Stimulated activated CD8-positive, alpha-beta memory T cell treated with anti-CD3 and anti-CD28 coated beads, Interleukin-12 subunit alpha, Interleukin-12 subunit beta, amount 100 ng/mL, for 24 hours (primary cell): ENCODE measurements around the gene HSF5.
"Not testable (repeated sequence)": the region's sequence is repeated elsewhere in the genome, so short reads cannot be mapped to it uniquely, and the experiment has no call there.

Source experiments
- DNase-seq: peaks from one replicate; pipeline ENCODE4 v3.0.0-alpha.2; 2020; ENCODE audit errors: extremely low read depth

Gene HSF5

DNA sequence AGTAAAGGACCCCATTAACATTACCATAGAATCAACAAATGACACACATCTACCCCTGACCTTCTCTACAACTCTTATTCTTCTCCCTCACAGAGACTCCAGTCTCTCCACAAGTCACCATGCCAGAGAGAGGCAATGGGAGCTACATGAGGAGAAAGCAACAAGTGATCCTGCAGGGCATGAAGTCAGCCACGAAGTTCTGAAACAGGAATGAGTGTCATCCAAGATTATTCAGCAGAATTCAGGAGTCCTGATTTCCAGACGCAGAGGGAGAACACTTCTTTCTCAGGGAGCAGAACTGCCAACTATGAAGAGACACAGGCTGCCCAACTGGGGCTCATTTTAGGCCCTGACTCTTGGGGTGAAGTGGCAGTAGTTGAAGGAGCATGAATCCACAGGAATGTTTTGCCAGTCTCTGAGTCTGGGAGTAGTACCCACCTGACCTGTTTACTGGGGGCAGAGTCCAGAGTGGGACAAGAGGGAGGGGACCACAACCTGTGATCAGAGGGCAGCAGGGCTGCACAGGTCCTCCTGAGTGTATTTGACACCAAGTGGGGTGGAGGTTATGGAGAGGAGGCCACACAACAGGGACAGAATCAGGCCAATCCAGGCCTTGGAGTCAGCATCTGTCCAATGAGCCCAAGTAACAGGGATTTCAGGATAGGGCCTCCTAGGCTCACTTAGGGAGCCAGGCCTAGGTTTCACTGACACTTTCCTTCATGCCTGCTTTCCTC, 28.6 kb upstream of the HSF5 start:
- DNase-seq, result no peak

- no peak for DNase-seq
Measured at GRCh38 chr17:58515286-58515685, 27.1 kb upstream of the HSF5 start.

GRCh38 chr17:58514770-58515157, 26.6 kb upstream of the HSF5 start:
- no peak for DNase-seq

DNA sequence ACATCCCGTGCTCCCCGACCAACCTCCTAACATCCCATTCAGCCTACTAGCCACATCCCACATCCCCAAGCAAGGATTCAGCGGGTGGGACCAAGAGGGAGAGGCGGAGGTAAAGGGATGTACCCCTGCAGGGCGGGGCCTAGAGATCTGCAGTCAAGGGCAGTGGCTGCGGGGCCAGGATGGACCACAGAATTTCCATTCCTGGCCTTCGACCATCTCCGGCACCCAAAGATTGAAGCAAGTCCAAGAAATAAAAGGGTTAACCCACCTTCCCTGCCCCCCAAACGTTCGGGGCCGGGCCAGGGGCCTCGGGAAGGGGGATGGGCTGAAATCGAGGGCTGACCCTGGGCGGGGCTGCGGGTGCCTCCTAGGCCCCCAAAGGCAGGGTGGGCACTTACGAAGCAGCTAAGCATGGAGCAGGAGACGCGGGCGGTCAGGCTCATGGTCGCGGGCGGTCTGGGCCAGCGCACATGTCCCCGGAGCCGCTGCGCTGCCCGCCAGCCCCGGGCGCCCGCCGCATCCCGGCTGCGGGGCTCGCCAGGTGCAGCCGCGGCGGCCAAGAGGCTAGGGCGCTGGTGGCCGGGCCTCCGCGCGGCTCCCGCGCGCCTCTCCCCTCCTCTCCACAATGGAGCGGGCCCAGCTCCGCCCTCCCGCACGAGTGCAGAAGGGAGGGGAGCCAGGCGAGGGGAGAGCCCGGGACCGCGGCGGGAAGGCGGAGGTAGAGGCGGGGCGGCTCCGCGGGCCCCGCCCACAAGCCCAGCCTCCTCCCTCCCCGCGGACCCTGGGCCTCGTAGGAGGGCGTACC, 26.0 kb upstream of the HSF5 start, which contains the start of gene MTMR4:
MTMR4 (minus strand) TSS at position 674 of the 805 bp plus-strand sequence; CDS start at position 443, 231 bp downstream.
- DNase-seq, result peak; percentile 53

- no peak for DNase-seq
Measured at GRCh38 chr17:58513267-58513964, 25.2 kb upstream of the HSF5 start.

- DNase-seq, result no peak
Measured at GRCh38 chr17:58510075-58510474, 21.9 kb upstream of the HSF5 start.

- no peak for DNase-seq
Measured at GRCh38 chr17:58508341-58509067, 20.3 kb upstream of the HSF5 start.

GRCh38 chr17:58507123-58507634, 19.0 kb upstream of the HSF5 start:
- DNase-seq, result no peak

- DNase-seq, result no peak
Measured at GRCh38 chr17:58506354-58507080, 18.3 kb upstream of the HSF5 start.

- DNase-seq, result no peak
Measured at GRCh38 chr17:58504826-58505351, 16.7 kb upstream of the HSF5 start.

GRCh38 chr17:58503866-58504265, 15.7 kb upstream of the HSF5 start:
- no peak for DNase-seq

DNA sequence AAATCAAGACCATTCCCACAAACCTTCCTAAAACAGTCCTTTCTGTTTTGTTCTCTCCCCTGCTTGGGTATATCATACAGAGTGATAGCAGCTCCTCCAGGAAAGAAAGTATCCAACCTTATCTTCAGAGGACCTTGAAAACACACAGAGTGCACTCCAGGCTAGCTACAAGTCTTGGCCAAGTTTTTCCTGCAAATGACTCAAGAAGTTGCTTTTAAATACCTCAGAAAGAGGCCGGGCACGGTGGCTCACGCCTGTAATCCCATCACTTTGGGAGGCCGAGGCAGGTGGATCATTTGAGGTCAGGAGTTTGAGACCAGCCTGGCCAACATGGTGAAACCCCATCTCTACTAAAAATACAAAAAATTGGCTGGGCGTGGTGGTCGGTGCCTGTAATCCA, 14.9 kb upstream of the HSF5 start:
- DNase-seq, result not testable (repeated sequence)

DNA sequence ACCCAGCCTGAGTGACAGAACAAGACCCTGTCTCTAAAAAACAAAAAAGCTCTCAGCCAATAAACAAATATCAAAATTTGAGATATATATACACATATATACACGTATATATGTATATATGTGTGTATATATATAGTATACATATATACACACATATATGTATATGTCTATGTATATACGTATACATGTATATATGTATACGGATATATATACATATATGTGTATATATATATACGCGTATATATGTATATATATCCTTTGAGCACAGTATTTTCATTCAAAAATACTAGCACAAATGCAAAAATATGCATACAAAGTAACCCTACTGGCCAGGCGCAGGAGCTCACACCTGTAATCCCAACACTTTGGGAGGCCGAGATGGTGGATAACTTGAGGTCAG, 13.2 kb upstream of the HSF5 start:
- no peak for DNase-seq

- DNase-seq, result no peak
Measured at GRCh38 chr17:58498177-58498828, 10.1 kb upstream of the HSF5 start.

- DNase-seq, result no peak
Measured at GRCh38 chr17:58493506-58493905, 5.3 kb upstream of the HSF5 start.

- DNase-seq, result no peak
Measured at GRCh38 chr17:58492238-58493121, 4.3 kb upstream of the HSF5 start.

GRCh38 chr17:58491510-58492045, 3.4 kb upstream of the HSF5 start:
- no peak for DNase-seq

- DNase-seq, result no peak
Measured at GRCh38 chr17:58488428-58488890, 251 bp upstream of the HSF5 start.

DNA sequence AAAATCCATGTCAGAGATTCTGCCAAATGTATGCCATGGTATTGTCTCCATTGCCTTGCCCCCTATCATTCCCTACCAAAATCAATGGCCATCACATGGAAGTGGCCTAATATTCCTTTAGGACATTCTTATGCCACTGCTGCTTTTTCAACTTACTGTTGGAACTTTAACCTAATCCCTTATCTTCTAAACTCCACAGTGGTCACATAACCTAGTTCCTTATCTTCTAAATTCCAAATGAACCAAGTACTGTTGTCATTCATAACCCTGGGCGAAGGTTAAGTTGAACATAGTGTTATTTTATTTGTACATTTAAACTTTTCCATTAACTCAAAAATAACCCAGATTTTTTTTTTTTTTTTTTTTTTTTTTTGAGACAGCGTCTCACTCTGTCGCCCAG, 3.6 kb downstream of the HSF5 start:
- DNase-seq, result no peak
